ENCODE data around the gene C1QA.

Gene C1QA, protein sequence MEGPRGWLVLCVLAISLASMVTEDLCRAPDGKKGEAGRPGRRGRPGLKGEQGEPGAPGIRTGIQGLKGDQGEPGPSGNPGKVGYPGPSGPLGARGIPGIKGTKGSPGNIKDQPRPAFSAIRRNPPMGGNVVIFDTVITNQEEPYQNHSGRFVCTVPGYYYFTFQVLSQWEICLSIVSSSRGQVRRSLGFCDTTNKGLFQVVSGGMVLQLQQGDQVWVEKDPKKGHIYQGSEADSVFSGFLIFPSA

GRCh38 chr1:22636353-22636752 lies at the start of gene C1QA:
Gene C1QA, plus strand, starts transcription at chr1:22636628. Its CDS starts 989 bp downstream, at chr1:22637617.
- peak in 1 of 2 donors; percentile 4 for DNase-seq

DNA sequence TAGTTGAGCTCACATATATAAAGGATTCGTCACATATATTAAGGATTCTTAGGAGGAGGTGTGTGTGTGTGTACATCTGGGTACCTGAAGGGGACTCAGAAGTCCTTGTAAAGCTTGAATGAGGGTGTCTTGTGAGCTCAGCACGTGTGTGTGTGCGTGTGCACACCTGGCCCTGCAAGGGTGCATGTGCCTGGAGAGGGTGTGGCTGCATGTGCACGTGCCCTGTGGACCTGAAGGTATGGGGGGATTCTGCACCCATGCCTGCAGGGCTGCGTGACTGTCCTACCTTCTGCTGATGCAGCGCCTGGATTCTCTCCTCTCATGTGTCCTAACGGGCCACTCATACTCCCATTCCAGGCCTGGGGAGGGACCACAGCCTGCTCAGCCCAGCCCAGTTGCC lies 49.2 kb upstream of the C1QA start:
- DNase-seq = no peak

DNA sequence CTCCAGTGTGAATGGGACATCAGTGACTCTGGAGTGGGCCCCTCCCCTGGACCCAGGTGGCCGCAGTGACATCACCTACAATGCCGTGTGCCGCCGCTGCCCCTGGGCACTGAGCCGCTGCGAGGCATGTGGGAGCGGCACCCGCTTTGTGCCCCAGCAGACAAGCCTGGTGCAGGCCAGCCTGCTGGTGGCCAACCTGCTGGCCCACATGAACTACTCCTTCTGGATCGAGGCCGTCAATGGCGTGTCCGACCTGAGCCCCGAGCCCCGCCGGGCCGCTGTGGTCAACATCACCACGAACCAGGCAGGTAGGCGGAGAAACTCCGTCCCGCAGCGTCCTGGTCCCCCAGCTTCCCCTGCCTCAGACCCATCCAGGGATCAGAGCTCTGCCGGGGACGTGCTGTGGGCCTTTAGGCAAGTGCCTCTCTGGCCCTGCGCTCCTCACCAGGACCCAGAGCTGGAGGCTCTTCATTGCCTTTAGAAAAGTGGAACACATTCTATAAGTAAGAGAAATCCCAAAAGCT lies 47.5 kb upstream of the C1QA start:
- no peak for DNase-seq

- DNase-seq = no peak
These were observed 44.9 kb upstream of the C1QA start for GRCh38 chr1:22591576-22591975.

DNA sequence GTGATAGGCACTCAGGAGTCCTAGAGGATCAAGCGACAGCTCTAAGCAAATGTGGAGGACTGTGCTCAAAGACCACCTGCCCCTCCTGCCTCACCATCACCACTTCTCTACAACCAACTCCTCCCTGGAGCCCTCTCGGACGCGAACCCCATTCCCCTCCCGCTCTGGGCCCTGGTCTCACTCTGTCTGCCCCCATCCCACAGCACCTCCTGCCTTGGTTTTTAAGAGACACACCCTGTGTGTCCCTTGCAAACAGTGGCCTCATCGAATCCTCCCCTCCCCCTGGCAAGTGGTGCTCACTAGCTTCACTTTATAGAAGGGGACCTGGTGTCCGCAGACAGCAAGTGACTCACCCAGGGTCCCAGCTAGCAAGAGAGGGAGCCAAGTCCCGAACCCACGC lies 44.4 kb upstream of the C1QA start:
- no peak for DNase-seq

- DNase-seq = no peak
These were observed 43.3 kb upstream of the C1QA start for GRCh38 chr1:22592919-22593790.

GRCh38 chr1:22594396-22594795 lies 42.0 kb upstream of the C1QA start:
- DNase-seq = no peak

- DNase-seq = no peak
These were observed 41.3 kb upstream of the C1QA start for GRCh38 chr1:22595108-22595507.

DNA sequence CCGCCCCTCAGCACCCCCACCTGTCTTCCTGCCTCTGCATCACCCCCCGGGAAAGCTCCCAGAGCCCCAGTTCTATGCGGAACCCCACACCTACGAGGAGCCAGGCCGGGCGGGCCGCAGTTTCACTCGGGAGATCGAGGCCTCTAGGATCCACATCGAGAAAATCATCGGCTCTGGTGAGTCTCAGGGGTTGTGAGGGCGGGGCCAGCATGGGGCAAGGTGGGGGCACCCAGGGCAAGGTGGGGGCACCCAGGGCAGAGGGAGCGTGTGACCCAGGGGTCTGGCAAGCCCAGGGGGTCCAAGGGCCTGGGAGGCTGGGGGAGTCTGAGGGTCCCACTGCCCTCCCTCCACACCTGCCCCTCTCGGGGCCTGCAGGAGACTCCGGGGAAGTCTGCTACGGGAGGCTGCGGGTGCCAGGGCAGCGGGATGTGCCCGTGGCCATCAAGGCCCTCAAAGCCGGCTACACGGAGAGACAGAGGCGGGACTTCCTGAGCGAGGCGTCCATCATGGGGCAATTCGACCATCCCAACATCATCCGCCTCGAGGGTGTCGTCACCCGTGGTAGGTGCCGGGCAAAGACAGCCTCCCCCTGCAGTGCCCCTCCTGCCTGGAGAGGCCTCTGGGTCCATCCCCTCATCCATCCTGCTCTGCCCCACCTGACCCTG lies 39.0 kb upstream of the C1QA start:
- no peak for DNase-seq

- no peak for DNase-seq
These were observed 38.4 kb upstream of the C1QA start for GRCh38 chr1:22597996-22598395.

GRCh38 chr1:22598736-22599135 lies 37.7 kb upstream of the C1QA start:
- no peak for DNase-seq

DNA sequence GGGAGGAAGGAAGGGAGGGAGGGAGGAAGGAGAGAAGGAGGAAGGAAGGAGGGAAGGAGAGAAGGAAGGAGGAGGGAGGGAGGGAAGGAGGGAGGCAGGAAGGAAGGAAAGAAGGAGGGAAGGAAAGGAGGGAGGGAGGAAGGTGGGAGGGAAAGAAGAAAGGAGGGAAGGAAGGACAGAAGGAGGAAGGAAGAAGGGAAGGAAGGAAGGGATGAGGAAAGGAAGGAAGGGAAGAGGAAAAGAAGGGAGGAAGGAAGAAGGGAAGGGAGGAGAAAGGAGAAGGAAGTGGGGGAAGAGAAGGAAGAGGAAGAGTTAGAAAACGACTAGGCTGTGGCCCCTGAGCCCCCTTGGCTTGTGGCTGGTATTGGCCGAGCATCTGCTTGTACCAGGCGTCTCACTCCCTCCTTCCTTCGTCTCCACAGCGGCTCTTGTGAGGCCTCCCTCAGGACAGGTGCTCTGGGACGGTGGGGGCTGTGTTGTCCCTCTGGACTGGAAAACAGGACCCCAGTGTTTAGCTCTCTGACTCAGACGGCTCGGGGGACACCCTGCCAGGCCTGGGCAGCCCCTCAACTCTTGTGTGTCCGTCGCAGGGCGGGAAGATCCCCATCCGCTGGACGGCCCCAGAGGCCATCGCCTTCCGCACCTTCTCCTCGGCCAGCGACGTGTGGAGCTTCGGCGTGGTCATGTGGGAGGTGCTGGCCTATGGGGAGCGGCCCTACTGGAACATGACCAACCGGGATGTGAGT lies 36.2 kb upstream of the C1QA start:
- no peak for DNase-seq

- no peak for DNase-seq
These were observed 35.4 kb upstream of the C1QA start for GRCh38 chr1:22600817-22601605.

DNA sequence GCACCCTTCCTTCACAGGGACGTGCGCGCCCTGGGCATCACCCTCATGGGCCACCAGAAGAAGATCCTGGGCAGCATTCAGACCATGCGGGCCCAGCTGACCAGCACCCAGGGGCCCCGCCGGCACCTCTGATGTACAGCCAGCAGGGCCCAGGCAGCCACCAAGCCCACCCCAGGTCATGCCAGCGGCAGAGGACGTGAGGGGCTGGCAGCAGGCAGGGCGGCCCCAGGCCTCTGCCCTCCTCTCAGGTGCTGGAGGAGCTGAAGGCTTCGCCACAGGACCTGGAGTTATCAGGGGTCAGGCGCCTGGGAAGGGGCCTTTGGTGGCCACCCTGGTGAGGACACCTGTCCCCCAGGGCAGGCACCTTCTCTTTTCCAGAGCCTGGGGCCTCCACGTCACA lies 34.8 kb upstream of the C1QA start:
- DNase-seq = no peak

- DNase-seq = no peak
These were observed 34.2 kb upstream of the C1QA start for GRCh38 chr1:22602060-22602740.

- no peak for DNase-seq
These were observed 30.3 kb upstream of the C1QA start for GRCh38 chr1:22606161-22606560.

GRCh38 chr1:22607154-22607553 lies 29.3 kb upstream of the C1QA start:
- DNase-seq = no peak

DNA sequence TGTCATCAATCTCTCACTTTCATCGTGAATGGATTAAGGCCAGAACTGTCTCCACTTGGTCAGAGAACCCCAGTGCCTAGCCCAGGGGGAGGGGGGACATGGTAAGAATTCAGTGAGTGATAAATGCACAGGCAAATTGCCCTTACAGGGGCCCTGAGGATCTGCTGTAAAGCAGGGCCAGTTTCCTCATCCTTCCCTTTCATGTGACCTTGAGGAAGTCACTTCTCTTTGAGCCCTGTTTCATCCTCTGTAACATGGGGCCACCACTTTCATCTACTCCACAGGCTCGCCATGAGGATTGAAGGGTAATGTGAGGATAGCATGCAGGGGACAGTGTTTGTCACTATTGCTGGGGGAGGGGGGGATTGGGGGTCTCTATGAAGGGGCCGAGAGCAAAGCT lies 28.1 kb upstream of the C1QA start:
- DNase-seq = no peak

GRCh38 chr1:22609291-22609690 lies 27.1 kb upstream of the C1QA start:
- DNase-seq = no peak

GRCh38 chr1:22611530-22611947 lies 24.9 kb upstream of the C1QA start:
- DNase-seq = no peak

Measured in bone marrow (tissue), 2 donors.